DMS53 (cell line): Measurements from ENCODE around the gene AURKB.

Experiments used
- DNase-seq: peaks from one replicate; lab custom pipeline; 2025; lab: John Stamatoyannopoulos, UW

The AURKB gene

GRCh38 chr17:8187517-8188262 lies 22.7 kb downstream of the AURKB start:
- DNase-seq, result peak; percentile 99

- DNase-seq, result peak; percentile 99
Measured at GRCh38 chr17:8186787-8187516, 23.4 kb downstream of the AURKB start.

- DNase-seq, result no peak
Measured at GRCh38 chr17:8186446-8186786, 24.0 kb downstream of the AURKB start.

- DNase-seq, result peak; percentile 90
Measured at GRCh38 chr17:8185582-8186445, 24.6 kb downstream of the AURKB start.

- peak; percentile 65 for DNase-seq
Measured at GRCh38 chr17:8176998-8177731, 33.2 kb downstream of the AURKB start.

- DNase-seq, result peak; percentile 98
Measured at GRCh38 chr17:8176197-8176940, 34.0 kb downstream of the AURKB start, which contains the start of gene TMEM107. Gene TMEM107 (minus strand): TSS chr17:8176380. CDS start chr17:8176286, 94 bp downstream.

- peak; percentile 64 for DNase-seq
Measured at GRCh38 chr17:8175795-8176196, 34.6 kb downstream of the AURKB start.

GRCh38 chr17:8173871-8174322 lies 36.5 kb downstream of the AURKB start:
- DNase-seq, result peak; percentile 71

- DNase-seq, result peak; percentile 98
Measured at GRCh38 chr17:8173056-8173870, 37.1 kb downstream of the AURKB start.

- DNase-seq, result peak; percentile 51
Measured at GRCh38 chr17:8170186-8170585, 40.2 kb downstream of the AURKB start.

- no peak for DNase-seq
Measured at GRCh38 chr17:8167526-8167925, 42.8 kb downstream of the AURKB start.

- no peak for DNase-seq
Measured at GRCh38 chr17:8166731-8167130, 43.6 kb downstream of the AURKB start.

GRCh38 chr17:8164815-8165131 lies 45.6 kb downstream of the AURKB start:
- DNase-seq, result no peak

- peak; percentile 88 for DNase-seq
Measured at GRCh38 chr17:8163978-8164814, 46.2 kb downstream of the AURKB start.

GRCh38 chr17:8162997-8163977 lies 47.1 kb downstream of the AURKB start:
- DNase-seq, result peak; percentile 74

GRCh38 chr17:8162233-8162996 lies 48.0 kb downstream of the AURKB start, which contains the start of gene VAMP2:
Gene VAMP2 (minus strand): TSS chr17:8162948. CDS start chr17:8162879, 69 bp downstream.
- DNase-seq, result peak; percentile 92
